Measurements from ENCODE around the gene KIAA0753. TPM values are rescaled to one million over a fixed set of nuclear protein-coding genes. Genes with fewer than 3 reads are reported as not detected.
A peak's percentile ranks its signal among the peaks of the same experiment; 100 is the strongest.
"Not testable (repeated sequence)": the region's sequence is repeated elsewhere in the genome, so short reads cannot be mapped to it uniquely, and the experiment has no call there.

The KIAA0753 gene
- total RNA-seq, 1 donor from 2014 or later, result 3.5 TPM

DNA sequence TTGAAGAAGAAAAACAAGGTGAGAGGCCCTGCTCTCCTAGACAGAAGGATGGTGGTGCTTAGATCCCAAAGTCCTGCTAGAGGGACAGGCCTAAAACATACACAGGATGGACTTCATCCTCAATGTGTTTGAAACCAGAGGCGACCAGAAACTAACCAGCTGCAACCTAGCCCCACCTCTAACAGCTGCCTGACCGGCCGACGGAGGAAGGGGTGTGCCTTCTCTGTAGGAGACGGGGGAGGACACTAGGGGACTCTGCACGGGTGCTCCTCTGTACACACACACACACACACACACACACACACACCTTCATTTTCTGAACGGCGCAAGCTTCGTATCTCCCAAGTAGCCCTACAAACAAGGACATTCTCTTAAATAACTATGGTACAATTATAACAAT, 59.9 kb downstream of the KIAA0753 start:
- intact Hi-C loops (cut with DNase I), result no loop called here
- DNase-seq (no peak), ATAC-seq (ENCODE audit: poor library complexity) (no peak)

- intact Hi-C loops (cut with DNase I), result no loop called here
- DNase-seq, result no peak
Observed at GRCh38 chr17:6578491-6578890, 62.0 kb downstream of the KIAA0753 start.

DNA sequence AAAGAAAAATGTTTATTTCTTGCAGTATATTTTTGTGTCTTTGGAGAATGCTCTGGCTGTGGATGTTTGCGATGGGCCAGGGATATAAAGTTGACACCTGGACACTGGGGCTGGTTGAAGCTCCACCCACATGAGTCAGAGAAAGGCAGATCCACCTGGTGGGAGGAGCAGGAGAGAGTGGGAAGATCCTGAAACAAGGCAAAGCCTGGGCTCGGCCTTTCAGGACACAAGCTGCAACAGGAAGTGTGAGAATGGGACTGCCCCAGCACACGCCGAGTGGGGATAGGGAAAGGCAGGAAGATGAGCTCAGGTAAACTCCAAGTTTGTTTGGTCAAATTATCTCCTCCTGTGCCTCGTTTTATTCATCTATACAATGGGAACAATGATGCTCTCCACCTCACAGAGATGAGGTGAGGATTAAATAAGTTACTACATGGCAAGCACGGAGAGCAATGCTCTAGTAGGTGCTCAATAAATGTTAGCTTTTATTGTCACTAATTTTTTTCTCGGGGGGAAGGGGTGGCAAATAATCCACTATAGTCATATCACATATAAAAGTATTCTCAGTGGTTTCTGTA, 62.7 kb downstream of the KIAA0753 start:
- intact Hi-C loops (cut with DNase I), result no loop called here
- DNase-seq, result no peak
- ATAC-seq (ENCODE audit: poor library complexity), result no peak

More at GRCh38 chr17:6578491-6578890, 62.0 kb downstream of the KIAA0753 start:
- ATAC-seq (ENCODE audit: poor library complexity), result no peak

- intact Hi-C loops (cut with DNase I), result no loop called here
- DNase-seq, result no peak
- no peak for ATAC-seq (ENCODE audit: poor library complexity)
Observed at GRCh38 chr17:6576038-6576785, 64.3 kb downstream of the KIAA0753 start.

DNA sequence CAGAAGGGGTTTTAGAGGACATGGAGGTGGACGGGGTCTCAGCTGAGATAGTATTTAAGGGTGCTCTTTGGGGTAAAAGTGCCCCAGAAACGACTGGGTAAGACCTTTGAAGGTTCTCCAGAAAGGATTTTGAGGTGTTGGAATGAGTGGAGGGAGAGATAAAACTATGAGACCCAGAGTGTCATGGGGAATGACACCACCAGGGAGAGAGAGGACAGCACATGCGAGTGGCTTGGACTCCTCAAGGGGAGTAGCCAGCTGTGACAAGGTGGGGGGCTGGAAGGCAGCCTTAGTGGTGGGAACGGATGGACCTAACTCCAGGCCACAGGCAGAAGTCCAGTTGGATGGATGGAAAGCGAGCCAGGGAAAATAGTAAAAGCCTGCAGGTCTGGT, 64.9 kb downstream of the KIAA0753 start:
- DNase-seq (no peak), ATAC-seq (ENCODE audit: poor library complexity) (no peak)
- intact Hi-C loops (cut with DNase I), result no loop called here

DNA sequence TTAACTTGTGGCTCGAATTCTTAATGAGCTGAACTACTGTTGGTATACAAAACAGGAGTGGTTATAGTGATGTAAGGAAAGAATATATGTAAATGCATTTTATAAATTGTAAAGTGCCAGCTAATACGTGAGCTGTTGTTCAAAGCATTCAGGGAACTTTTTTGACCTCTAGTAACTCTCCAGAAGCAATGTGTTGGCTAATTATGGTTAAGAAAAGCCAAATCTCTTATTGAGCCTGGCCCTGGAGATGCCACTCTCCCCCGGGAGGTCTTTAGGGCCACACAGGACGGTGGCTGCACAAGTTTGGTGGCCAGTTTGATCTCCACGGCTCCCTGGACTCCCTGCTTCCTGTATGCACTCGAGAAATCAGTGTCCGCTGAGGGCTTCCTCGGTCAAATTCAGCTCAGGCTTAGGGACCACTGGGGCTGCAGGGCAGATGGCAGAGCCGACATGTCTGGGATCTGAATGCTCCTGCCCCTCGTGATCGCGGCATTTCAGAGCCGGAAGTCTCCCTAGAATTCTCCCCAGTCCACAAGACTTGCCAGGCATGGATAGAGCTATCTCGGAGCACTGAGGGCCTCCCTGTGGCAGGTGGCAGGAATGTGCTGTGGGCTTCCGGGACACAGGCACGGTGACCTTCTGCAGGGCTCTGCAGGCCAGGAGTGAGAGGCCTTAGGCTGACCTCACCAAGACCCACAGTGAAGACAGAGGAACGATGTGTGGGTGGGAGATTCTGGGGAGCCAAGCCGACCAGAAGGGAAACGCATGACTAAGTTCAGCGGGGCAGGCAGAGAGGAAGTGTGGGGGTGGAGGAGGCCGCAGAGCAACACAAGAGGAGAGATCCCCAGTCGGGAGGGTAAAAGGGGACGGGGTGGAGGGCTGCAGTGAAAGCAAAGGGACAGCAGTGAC, 65.6 kb downstream of the KIAA0753 start:
- intact Hi-C loops (cut with DNase I), result no loop called here
- peak; percentile 78 for ATAC-seq (ENCODE audit: poor library complexity)
- no peak for DNase-seq

DNA sequence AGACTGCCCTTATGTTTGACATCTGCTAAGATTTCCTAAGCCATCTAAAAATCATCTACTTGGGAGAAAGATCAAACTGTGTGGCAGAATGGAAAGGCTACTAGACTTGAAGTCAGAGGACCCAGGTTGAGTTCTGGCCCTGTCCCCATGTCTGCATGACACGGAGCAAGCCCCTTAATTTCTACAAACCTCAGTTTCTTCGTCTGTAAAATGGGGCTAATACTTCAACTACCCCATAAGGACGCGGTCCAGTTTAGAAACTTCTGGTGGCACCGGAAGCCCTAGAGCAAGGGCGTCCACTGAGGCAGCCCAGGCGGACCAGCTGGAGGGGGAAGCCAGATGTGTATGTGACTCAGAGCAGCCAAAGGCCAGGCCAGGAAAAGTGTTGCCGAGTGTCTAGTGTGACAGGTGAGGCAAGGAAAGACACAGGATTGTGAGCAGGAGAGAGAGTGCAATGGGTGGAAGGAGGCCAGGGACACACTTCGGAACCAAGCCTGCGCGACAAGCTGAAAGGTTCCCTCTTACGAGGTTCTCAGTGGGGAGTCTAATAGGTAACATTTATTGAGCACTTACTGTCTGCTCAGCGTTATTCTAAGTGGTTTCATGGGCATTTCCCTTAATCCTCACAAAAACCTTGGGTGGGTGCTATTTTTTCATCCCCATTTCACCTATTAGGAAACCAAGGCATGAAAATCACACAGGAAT, 66.4 kb downstream of the KIAA0753 start:
- intact Hi-C loops (cut with DNase I), result no loop called here
- ATAC-seq (ENCODE audit: poor library complexity), result no peak
- DNase-seq, result no peak

DNA sequence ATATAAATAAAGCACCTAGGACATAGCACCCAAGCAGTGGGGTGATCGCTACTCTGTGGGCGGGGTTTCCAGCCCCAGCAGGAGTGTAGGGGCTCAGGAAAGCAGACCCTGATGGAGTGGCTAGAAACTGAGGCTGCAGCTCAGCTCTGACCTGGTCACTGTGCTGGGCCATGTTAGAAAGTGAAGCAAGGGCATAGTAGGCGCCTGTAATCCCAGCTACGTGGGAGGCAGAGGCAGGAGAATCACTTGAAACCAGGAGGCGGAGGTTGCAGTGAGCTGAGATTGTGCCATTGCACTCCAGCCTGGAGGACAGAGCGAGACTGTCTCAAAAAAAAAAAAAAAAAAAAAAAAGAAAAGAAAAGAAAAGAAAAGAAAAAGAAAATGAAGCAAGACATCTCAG, 67.0 kb downstream of the KIAA0753 start:
- ATAC-seq (ENCODE audit: poor library complexity), result not testable (repeated sequence)

GRCh38 chr17:6572972-6573370, 67.5 kb downstream of the KIAA0753 start:
- intact Hi-C loops (cut with DNase I), result no loop called here
- DNase-seq (no peak), ATAC-seq (ENCODE audit: poor library complexity) (no peak)

More for the DNA sequence above, 67.0 kb downstream of the KIAA0753 start:
- DNase-seq; intact Hi-C loops (cut with DNase I): not testable (repeated sequence)

DNA sequence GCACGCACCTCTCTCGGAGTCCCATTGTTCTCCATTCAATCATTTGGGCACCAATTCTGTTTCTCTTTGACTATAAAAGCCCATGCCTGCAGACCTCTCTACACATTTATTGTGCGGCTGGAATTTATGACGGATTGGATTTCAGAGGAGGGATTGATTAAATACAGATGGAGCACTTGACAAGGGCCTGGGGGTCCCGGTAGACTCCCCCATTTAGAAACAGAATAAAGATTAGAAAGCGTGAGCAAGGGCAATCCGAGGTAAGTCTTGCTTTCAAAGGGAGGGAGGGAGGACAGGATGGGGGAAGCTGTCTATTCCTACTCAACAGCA, 69.1 kb downstream of the KIAA0753 start:
- no peak for ATAC-seq (ENCODE audit: poor library complexity)
- DNase-seq, result no peak
- intact Hi-C loops (cut with DNase I), result no loop called here

DNA sequence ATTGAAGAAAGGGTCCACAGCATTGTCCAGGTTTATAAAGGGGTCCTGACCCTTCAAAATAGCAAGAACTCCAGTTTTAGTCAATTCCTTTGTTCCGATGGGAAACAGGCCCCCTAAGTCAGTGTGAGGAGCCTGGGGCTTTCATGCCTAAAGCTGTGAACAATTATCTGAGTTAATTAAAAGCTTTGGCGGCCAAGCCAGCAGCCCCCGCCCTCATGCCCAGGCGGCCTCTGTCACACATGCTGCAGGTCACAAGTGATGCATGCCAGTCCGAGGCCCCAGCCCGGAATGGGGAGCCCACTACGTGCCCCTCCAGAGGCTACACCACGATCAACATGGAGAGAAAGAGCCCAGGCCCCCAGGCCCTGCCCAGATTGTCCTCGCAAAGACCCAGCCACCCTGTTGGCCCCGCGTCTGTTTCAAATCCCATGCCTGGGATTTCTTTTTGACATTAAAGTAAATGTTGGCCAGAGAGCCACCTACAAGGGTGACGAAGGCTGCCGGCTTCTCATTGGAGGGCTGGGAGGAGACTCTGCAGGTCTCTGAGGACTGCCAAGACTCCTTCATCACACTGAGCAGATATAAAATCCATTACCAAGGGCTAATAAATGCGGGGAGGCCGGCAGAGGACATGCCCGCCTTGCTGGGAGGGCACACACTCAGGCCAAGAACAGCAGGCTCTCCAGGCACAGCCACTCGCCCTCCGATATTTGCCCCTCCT, 69.6 kb downstream of the KIAA0753 start:
- no peak for ATAC-seq (ENCODE audit: poor library complexity)
- intact Hi-C loops (cut with DNase I), result no loop called here
- no peak for DNase-seq

DNA sequence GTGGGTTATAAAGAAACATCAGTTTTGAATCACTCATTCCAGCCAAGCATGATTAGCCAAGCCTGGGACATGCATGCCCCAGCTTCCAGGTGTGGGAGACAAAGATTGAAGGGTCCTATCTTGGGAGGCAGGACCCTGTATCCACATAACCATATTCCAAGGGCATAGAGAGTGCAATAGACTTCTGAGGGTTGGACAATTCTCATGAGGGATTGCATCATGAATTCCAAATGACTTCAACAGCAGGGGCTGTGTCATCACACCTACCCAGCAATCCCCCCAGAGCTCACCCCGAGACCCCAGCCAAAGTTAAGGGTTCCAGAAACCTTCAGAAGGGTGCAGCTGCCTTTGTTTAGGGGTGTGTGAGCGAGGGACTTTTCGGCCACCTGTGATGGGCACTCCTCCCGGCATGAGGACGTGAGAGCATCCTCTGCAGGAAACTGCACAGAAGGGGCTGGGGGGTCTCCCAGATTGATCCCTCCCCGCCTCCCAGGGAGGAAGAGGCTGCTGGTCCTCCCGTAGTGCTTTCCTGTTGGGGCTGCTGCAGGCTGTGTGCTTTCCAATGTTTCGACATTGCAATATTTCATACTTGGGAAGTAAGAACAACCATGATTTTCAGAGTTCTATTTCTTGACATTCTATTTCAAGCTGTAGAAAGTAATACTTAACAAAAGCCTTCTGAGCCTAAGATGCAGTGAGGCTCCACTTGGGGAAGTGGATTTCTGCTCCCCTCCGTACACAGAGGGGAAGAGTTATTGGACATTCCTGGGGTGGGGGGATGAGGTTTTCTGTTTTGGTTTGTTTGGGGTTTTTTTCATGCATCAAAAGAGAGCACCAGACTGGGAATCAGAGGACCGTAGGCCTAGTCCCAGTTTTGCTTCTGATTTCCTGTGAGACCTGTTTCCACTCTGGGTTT, 70.9 kb downstream of the KIAA0753 start:
- ATAC-seq (ENCODE audit: poor library complexity) (no peak), DNase-seq (no peak)
- intact Hi-C loops (cut with DNase I), result no loop called here

GRCh38 chr17:6568184-6568758, 72.2 kb downstream of the KIAA0753 start:
- intact Hi-C loops (cut with DNase I), result no loop called here
- DNase-seq, result no peak
- no peak for ATAC-seq (ENCODE audit: poor library complexity)

- DNase-seq, result no peak
- intact Hi-C loops (cut with DNase I), result no loop called here
- ATAC-seq (ENCODE audit: poor library complexity), result no peak
Observed at GRCh38 chr17:6567528-6568183, 72.9 kb downstream of the KIAA0753 start.

- intact Hi-C loops (cut with DNase I), result no loop called here
- no peak for DNase-seq
Observed at GRCh38 chr17:6561446-6561845, 79.1 kb downstream of the KIAA0753 start.

GRCh38 chr17:6560496-6560895, 80.0 kb downstream of the KIAA0753 start:
- ATAC-seq (ENCODE audit: poor library complexity) (no peak), DNase-seq (no peak)
- intact Hi-C loops (cut with DNase I), result no loop called here

More at GRCh38 chr17:6561446-6561845, 79.1 kb downstream of the KIAA0753 start:
- no peak for ATAC-seq (ENCODE audit: poor library complexity)

Measured in Right ventricle myocardium superior (tissue), 1 donor.